Neural crest cell (in vitro differentiated cells): Measurements from ENCODE around the gene NUP214. TPM values are rescaled to one million over a fixed set of nuclear protein-coding genes. Genes with fewer than 3 reads are reported as not detected.

Source experiments
- DNase-seq: peaks from one replicate; pipeline ENCODE4 v3.0.0; 2021; ENCODE audit warnings: low read depth, mixed read lengths, low spot score
- H3K27ac Mint-ChIP-seq: one replicate; pipeline ENCODE4 v1.8.0; 2021; ENCODE audit warnings: mild to moderate bottlenecking, mixed read lengths; ENCODE audit not compliant: unreplicated experiment
- H3K27me3 Mint-ChIP-seq: 2 replicates; pipeline ENCODE4 v1.8.0; 2021; ENCODE audit warnings: low read depth, mild to moderate bottlenecking, mixed read lengths
- H3K36me3 Mint-ChIP-seq: 2 replicates; pipeline ENCODE4 v1.8.0; 2021; ENCODE audit warnings: low read depth, mild to moderate bottlenecking, mixed read lengths
- H3K4me1 Mint-ChIP-seq: 2 replicates; pipeline ENCODE4 v1.8.0; 2021; ENCODE audit warnings: mixed read lengths
- H3K4me3 Mint-ChIP-seq: one replicate; pipeline ENCODE4 v1.8.0; 2021; ENCODE audit warnings: mild to moderate bottlenecking, mixed read lengths
- H3K9me3 Mint-ChIP-seq: 2 replicates; pipeline ENCODE4 v1.8.0; 2021; ENCODE audit warnings: mixed read lengths
- CTCF ChIP-seq: fragments of 200-600 bp; sonication (generic); conservative IDR thresholded peaks from 2 replicates; pipeline ENCODE4 v1.5.0; 2021; ENCODE audit warnings: antibody characterized with exemption, mild to moderate bottlenecking
- total RNA-seq: library from RNA; stranded (reverse); gene quantifications from 2 replicates; pipeline ENCODE4 v1.2.1, GENCODE V29; 2021

The NUP214 gene
- total RNA-seq, 1 donor from 2014 or later = 77.9 TPM

DNA sequence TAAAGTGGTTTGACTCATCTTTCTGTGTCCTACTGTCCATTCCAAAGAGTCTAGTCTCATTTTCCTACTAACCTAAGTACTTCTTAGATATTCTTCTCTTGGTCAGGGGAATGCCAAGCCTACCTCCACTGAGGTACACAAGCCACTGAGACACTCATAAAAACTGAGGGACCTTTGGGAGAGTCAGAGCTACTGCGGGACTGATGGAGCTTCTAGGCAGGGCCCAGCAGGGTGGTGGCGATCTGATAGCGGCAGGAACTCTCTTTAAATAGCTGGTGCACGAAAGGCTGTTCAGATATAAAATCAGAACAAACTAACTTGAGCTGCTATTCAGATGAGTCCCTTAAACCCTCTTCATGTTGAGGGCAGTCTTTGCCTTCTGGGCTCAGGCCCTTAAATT is 14.7 kb downstream of the NUP214 start:
- no peak for DNase-seq
- Mint-ChIP-seq H3K9me3 (no peaks in the 10 kb centered on the region), H3K36me3 (peaks cover 6% of the 10 kb centered on the region), H3K27ac (no peak overlapping the region), H3K4me3 (no peak overlapping the region), H3K4me1 (no peaks in the 10 kb centered on the region), H3K27me3 (no peaks in the 10 kb centered on the region)
- no peak for TF ChIP-seq CTCF

DNA sequence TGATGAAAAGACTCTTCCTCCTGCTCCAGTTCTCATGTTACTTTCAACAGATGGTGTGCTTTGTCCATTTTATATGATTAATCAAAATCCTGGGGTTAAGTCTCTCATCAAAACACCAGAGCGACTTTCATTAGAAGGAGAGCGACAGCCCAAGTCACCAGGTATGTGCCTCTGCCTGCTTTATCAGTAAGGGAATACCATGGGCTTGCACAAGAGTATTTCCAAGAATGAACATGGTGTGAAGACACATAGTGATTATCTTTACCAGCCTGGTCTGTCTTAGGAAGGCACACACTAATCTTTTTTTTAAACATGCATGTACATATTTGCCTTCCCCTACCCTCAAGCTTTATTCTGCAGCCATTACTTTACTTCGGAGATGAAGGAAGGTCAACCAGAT is 15.2 kb downstream of the NUP214 start:
- peaks cover 6% of the 10 kb centered on the region for H3K36me3 Mint-ChIP-seq

GRCh38 chr9:131142160-131142559 is 16.8 kb downstream of the NUP214 start:
- H3K27ac Mint-ChIP-seq = no peak overlapping the region
- no peak for DNase-seq
- H3K9me3 Mint-ChIP-seq = no peaks in the 10 kb centered on the region
- H3K36me3 Mint-ChIP-seq = peaks cover 6% of the 10 kb centered on the region
- H3K4me3 Mint-ChIP-seq = no peak overlapping the region
- H3K4me1 Mint-ChIP-seq = no peaks in the 10 kb centered on the region
- H3K27me3 Mint-ChIP-seq = no peaks in the 10 kb centered on the region
- TF ChIP-seq CTCF = no peak

More for the DNA sequence above, 15.2 kb downstream of the NUP214 start:
- H3K4me1 Mint-ChIP-seq = no peaks in the 10 kb centered on the region
- TF ChIP-seq CTCF = no peak
- H3K27me3 Mint-ChIP-seq = no peaks in the 10 kb centered on the region
- no peak for DNase-seq
- no peaks in the 10 kb centered on the region for H3K9me3 Mint-ChIP-seq
- no peak overlapping the region for H3K4me3 Mint-ChIP-seq
- H3K27ac Mint-ChIP-seq = no peak overlapping the region

GRCh38 chr9:131144201-131144600 is 18.8 kb downstream of the NUP214 start:
- peaks cover 4% of the 10 kb centered on the region for H3K36me3 Mint-ChIP-seq
- DNase-seq = no peak
- no peaks in the 10 kb centered on the region for H3K4me1 Mint-ChIP-seq
- H3K27ac Mint-ChIP-seq = no peak overlapping the region
- H3K9me3 Mint-ChIP-seq = no peaks in the 10 kb centered on the region
- no peak overlapping the region for H3K4me3 Mint-ChIP-seq
- H3K27me3 Mint-ChIP-seq = no peaks in the 10 kb centered on the region
- no peak for TF ChIP-seq CTCF

GRCh38 chr9:131145245-131145644 is 19.9 kb downstream of the NUP214 start:
- peaks cover 8% of the 10 kb centered on the region for H3K36me3 Mint-ChIP-seq
- DNase-seq = no peak
- H3K27ac Mint-ChIP-seq = no peak overlapping the region
- H3K4me1 Mint-ChIP-seq = no peaks in the 10 kb centered on the region
- H3K27me3 Mint-ChIP-seq = no peaks in the 10 kb centered on the region
- H3K9me3 Mint-ChIP-seq = no peaks in the 10 kb centered on the region
- TF ChIP-seq CTCF = no peak
- H3K4me3 Mint-ChIP-seq = no peak overlapping the region

- Mint-ChIP-seq H3K27ac (no peak overlapping the region), H3K4me3 (no peak overlapping the region), H3K9me3 (no peaks in the 10 kb centered on the region), H3K4me1 (no peaks in the 10 kb centered on the region), H3K27me3 (no peaks in the 10 kb centered on the region), H3K36me3 (peaks cover 8% of the 10 kb centered on the region)
- DNase-seq = no peak
- no peak for TF ChIP-seq CTCF
Measured at GRCh38 chr9:131146186-131146585, 20.8 kb downstream of the NUP214 start.
